Fibroblast of skin of abdomen (primary cell): ENCODE measurements around the gene MRPL37. TPM values are rescaled to one million over a fixed set of nuclear protein-coding genes. Genes with fewer than 3 reads are reported as not detected.
"Not testable (repeated sequence)": the region's sequence is repeated elsewhere in the genome, so short reads cannot be mapped to it uniquely, and the experiment has no call there.

ENCODE experiments used
- DNase-seq: peaks from one replicate; pipeline ENCODE4 v3.0.0-alpha.2; 2013
- polyA plus RNA-seq, 2 experiments: library from polyadenylated mRNA; unstranded; fragments of 120-200 nt; gene quantifications; one replicate each; pipeline ENCODE4 v1.2.1, GENCODE V29; 2013; ENCODE audit not compliant: insufficient read length in 2 of 2

The MRPL37 gene
- 111 TPM for polyA plus RNA-seq (2013, experiment 1 of 2; ENCODE audit: insufficient read length)
- 109 TPM for polyA plus RNA-seq (2013, experiment 2 of 2; ENCODE audit: insufficient read length)

DNA sequence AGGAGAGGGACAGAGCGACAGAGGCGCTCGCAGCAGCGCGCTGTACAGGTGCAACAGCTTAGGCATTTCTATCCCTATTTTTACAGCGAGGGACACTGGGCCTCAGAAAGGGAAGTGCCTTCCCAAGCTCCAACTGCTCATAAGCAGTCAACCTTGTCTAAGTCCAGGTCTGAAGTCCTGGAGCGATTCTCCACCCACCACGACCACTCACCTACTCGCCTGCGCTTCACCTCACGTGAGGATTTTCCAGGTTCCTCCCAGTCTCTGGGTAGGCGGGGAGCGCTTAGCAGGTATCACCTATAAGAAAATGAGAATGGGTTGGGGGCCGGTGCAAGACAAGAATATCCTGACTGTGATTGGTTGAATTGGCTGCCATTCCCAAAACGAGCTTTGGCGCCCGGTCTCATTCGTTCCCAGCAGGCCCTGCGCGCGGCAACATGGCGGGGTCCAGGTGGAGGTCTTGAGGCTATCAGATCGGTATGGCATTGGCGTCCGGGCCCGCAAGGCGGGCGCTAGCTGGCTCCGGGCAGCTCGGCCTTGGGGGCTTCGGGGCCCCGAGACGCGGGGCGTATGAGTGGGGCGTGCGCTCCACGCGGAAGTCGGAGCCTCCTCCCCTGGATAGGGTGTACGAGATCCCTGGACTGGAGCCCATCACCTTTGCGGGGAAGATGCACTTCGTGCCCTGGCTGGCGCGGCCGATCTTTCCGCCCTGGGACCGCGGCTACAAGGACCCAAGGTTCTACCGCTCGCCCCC, at the start of gene MRPL37, which contains the start of gene CYB5RL:
Gene MRPL37, plus strand, starts transcription at position 403 of the 754 bp plus-strand sequence. Its CDS starts 77 bp downstream, at position 480.
Gene CYB5RL, minus strand, starts transcription at position 266 of the 754 bp plus-strand sequence. CDS start 4,414 bp downstream, outside the sequence.
- DNase-seq, result peak; percentile 96

DNA sequence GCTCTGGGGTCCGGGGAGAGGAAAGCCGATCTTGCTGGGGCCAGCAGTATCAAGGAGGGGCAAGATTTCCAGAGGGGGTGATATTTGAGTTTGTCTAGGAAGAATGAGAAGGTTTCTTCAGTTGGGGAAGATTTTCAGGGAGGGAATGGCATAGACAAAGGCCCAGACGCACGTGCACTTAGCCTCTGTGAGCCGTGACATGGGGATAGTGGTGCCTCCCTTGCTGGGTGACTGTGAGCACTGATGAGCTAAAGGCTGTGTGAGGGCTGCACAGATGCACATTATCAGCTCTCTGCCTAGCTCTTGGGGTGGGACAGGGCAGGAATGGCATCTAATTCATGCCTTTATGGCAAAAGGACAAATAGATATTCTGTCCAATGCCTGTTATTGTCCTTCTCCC, 49.0 kb upstream of the MRPL37 start:
- no peak for DNase-seq

DNA sequence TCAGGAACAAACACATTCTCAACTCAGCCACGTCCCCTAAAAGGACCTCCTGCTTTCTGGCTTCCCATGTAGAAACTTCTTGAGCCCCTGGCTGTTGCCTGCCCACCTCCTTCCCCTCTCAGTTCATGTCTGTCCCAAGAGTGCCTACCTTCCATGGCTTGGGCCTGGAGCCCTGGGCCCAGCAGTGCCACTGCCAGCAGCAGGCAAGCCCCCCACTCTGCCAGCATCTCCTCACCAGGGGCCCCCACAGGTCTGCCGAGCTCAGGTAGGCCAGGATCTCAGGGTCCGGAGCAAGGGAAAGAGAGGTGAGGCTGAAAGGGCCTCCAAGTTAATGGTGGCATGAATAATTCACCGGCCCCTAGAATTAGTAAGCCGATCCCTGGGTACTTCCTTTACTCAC, 47.3 kb upstream of the MRPL37 start, which contains the start of gene CDCP2:
Gene CDCP2, minus strand, starts transcription at position 305 of the 400 bp plus-strand sequence. Its CDS starts 78 bp downstream, at position 227.
- DNase-seq, result no peak

DNA sequence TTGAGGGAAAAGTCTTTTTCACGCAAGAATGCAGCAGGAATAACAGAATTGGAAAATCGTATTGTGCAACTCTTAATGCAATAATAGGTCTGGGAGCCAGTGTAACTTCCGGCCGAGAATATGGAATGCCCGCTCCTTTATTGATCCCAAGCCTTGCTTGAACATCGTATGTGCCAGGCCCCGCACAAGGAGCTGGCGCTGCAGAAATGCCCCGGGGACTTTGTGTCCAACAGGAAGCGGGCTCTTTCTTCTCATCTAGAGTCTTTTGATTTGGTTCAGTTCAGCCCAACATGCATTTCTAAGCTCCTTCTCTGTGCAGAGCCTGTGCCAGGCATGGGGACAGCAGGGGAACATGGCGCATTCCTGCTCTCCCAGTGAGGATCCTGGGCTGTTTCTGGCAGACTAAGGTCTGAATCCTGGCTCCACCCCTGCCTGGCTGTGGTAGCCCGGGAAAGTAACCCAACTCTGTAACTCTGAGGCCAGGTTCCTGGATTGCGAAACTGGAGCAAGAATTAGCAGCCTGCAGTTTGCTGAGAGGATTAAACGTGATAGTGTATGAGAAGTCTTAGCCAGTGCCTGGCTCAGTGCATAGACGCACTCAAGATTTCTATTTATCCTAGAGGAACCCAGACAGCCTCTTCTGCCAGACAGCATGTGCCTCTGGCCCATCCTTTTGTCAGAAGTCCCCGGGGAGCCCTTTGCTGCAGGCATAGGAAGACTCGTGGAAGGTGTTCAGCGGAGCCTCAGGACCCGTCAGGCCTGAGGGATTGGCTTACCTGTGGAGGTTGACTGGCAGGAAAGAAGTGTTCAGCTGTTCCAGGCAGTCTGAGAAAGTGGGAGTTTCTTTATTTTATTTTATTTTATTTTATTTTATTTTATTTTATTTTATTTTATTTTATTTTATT, 46.2 kb upstream of the MRPL37 start:
- DNase-seq, result peak; percentile 74

DNA sequence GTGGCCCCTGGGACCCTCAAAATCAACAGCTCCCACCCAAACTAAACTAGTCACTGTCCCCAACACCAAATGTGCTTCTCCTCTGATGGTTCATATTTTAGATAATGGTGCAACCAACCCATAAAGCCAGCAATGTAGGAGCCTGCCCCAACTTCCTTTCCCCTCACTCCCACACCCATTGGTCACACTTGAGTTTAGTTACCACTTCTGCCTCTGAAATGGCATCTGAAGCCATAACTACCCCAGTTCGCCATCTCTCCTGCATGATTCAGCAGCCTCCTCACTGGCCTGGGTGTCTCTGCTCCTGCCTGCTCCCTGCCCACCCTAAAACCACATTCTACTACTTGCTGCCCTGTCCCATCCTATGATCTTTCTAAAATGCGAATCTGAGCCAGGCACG, 43.8 kb upstream of the MRPL37 start:
- no peak for DNase-seq

DNA sequence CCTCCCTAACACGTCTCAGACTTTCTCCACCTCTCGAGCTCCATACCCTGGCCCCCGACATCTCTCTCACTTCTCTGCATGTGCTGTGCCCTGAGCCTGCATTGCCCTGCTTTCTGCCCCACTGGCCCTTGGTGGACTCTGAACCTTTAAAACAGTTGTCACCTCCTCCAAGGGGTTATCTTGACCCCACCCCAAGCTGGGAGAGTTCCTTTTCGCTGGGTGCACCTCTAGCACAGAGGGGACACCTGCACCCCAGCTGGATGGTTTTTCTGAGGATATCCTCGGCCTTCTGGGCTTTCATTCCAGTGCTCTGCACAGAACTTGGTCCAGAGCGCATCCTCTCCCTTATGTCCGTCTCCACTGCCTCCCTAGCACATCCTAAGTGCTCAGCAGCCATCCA, 43.0 kb upstream of the MRPL37 start:
- no peak for DNase-seq

DNA sequence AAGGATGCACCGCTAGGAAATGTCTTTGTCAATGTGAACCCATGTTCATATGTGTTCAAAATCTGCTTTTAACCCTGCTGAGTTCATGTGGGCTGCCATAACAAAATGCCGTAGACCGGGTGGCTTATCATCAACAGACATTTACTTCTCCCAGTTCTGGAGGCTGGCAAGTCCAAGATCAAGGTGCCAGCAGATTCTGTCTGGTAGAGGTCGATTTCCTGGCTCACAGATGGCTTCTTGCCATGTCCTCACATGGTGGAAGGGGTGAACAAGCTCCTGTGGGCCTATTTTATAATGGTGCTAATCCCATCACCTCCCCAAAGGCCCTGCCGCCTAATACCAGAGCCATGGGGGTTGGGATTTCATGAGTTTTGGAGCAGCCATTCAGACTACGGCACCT, 42.6 kb upstream of the MRPL37 start:
- no peak for DNase-seq

DNA sequence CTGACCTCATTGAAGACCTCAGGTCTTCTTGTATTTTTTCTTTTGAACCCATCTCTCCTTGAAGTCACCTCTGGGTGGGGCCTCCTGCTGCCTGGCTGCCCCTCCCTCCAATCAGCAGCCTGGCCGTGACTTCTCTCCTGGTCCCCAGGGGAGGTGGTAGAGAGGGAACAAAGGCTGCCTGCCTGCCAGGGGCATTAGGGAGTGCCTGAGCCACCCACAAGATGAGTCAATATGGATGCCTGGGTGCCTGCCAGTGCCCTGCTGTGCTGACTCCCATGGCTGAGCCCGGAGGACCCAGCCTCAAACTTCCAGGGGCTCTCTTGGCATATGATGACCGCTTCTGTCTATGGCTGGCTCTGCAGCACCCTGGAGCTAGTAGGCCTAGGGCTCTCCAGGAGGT, 41.9 kb upstream of the MRPL37 start:
- DNase-seq, result no peak

DNA sequence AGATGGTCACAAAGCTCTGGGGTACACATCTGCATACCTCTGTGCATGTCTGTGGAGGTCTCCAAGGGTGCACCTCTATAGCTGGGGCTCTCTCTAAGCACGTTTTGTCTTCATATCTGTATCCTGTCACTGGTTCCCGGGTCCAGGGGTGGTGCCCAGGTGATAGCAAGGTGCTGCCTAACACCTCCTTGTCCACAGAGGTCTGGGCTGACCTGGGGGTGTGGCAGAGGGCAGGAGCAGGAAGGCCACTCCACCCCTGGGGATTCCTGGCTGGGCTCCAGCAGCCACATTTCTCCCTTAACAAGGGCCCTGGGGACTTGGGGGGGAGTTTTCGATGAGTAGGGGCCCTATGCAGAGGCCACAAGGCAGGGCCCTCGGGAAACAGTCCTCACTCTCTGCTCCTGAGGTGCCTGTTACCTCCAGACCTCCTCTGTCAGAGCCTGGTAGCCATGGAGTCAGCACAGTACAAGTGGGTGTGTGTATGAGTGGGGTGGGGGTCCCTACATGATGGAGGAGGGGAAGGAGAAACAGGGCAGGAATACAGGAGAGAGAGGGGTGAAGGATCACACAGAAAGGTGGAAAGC, 40.1 kb upstream of the MRPL37 start:
- no peak for DNase-seq

DNA sequence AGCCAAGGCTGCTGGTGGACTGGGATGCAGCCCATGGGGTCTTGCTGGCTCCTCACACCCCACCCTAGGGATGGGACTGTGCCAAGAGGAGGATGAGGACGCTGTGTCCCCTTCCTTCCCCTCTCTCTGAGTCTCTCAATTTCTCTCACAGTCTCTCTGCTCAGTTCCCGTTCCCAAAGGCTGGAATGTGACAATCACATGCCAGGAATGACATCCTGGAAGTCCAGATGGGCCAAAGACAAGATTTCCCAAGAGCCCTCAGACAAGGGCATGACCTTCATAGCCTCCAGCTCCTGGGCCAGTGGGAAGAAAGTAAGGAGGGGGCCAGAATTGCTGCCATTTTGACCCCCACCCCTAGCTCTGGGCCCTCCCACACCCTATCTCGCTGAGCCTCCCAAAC, 39.6 kb upstream of the MRPL37 start:
- peak; percentile 10 for DNase-seq

DNA sequence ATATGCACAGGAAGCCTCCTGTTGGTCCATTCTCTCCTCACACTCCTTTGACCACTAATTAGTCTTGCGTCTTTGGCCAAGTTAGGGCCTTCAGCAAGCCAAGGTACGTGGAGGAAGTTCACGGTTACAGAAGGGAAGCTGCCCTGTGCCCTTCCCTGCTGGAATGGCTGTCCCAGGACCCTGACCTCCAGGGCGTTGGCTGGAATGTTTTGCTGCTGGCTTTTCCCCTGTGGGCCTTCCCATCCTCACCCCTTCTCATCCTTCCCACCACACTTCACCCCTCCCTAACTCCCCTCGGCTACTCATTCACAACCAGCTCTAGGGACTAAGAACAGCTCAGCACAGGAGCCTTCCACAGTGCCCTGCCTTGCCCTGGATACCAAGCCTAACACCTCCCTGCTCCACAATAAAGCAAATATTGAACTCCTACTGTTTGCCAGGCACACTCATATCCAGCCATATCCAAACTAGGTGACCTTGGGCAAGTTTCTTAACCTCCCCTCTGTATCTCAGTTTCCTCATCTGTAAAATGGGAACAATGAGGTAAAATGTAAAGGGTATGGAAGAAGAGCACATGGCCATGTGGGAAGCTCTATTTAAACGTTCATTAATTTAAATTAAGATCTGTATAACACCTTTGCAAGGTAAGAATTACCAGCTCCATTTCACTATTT, 38.3 kb upstream of the MRPL37 start:
- DNase-seq, result no peak

DNA sequence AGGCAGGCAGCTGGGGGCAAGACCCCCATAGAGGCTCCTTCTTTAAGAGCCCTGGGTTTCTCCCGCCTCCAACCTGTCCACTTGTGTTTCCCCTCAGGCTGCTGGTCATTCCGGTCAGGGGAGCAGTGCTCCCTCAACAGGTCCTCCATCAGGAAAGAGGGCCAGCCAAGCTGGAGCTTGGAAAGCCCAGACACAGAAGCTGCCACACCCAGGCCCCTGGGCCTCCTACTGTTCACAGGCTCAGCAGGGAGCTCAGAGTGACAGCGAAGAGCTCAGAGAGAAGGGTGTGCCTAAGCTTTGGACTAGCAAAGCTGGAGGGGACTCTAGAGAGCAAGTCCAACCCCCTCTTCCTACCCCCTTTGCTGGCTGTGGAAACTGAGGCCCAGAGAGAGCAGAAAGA, 36.9 kb upstream of the MRPL37 start:
- DNase-seq, result no peak

DNA sequence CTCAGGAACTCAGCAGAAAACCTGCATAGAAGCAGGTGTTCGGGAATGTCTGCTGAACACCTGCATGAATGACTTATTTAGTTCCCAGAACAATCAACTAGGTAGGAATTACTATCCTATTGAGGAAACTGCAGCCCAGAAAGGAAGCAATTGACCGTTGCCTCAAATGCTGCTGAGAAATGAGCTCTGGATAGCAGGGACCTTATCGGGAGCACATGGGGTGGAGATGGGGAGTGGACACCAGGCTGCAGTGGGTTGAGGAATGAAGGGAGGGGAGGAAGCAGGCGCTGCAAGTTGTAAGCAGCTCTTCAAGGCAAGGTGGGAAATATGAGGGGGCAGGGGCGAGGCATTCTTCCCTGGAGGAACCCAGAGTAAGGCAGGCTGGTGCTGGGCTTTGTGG, 36.4 kb upstream of the MRPL37 start:
- DNase-seq, result no peak

DNA sequence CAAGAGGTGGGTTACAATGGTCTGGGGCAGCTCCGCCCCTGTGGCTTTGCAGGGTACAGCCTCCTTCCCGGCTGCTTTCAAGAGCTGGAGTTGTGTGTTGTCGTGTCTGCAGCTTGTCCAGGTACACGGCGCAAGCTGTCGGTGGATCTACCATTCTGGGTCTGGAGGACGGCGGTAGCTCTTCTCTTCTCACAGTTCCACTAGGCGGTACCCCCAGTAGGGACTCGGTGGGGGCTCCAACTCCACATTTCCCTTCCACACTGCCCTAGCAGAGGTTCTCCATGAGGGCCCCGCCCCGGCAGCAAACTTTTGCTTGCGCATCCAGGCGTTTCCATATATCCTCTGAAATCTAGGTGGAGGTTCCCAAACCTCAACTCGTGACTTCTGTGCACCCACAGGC, 34.8 kb upstream of the MRPL37 start:
- DNase-seq, result no peak

DNA sequence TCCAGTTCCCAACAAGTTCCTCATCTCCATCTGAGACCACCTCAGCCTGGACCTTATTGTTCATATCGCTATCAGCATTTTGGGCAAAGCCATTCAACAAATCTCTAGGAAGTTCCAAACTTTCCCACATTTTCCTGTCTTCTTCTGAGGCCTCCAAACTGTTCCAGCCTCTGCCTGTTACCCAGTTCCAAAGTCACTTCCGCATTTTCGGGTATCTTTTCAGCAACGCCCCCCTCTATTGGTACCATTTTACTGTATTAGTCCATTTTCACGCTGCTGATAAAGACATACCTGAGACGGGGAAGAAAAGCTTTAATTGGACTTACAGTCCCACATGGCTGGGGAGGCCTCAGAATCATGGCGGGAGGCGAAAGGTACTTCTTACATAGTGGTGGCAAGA, 33.6 kb upstream of the MRPL37 start:
- DNase-seq, result not testable (repeated sequence)

DNA sequence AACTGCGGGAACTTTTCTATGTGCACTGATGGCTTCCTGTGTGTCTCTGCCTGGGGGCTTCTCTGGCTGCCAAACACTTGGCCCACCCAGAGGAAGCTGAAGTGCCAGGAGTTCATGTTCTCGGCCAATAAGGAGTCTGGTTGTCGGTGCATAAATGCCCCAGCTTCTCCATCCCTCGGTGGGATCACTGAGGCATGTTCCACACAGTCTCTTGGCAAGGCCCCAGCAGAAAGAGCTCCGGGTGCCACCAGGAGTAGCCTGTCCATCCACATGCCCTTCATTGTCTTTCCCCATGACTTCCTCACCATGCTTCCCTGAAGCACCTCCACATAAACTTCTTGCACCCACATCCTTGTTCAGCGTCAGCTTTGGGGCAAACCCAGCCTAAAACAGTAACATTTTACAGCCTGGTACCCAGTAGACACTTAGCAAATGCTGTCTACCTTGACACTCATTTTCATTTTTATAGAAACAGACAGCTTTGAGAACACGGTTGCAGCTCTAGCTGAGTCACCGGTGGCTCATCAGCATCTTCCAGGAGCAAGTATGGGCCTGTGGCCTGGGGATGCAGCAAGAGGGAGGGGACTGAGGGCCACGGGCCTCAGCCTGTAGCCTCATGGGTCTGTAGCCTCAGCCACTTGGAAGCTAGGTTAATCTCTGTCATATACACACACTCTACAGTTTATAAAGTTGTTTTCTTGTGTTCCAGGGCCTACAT, 32.4 kb upstream of the MRPL37 start:
- DNase-seq, result peak; percentile 65

DNA sequence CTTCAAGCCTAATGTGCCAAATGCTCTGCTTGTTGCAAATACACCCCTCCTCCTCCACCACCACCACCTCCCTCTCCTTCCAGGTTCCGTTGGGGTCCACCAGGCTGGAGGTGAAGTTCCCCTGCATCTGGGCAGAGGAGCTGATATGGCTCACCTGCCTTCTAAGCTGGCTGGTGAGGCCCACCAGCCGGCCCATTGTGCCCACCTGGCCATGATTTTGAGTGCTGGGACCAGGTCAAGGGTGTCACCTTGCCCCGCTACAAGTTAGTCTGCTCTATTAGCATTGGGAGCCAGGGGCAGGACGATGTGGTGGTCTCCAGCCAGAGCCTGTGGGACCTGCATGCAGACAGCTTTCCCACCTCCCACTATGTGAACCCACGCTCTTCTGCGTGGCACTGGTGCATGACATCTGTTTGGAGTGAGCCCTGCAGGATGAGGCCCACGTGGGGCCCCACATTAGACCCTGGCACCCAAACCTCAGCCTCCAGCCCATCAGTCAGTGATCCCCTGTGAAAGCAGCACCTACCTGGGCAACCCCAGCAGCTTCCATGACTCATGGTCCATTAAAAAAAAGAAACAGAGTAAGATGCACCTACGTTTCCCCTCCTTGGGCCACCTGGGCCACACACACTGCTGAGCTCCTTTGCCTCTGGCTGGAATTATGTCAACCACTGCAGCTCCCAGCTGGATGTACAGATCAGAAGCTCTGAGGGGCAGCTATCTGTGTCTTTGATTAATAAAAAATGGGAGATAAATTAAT, 31.6 kb upstream of the MRPL37 start:
- no peak for DNase-seq

DNA sequence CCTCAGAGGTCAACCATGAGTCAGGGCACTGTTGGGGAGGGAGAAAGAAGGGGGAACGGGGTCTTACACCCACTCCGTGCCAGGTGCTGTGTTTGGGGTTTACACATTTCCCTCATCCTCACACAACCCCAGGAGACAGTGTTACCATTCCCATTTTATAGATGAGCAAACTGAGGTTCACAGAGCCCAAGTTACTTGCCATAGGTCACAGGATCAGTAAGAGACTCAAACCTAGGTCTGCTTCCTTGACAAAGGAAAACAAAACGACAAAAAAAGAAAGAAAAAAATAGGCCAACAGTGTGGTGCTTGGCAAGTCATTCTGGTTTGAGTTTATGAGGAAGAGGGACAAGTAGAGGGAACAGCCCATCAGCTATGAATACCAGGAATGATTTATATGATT, 30.9 kb upstream of the MRPL37 start:
- DNase-seq, result no peak

DNA sequence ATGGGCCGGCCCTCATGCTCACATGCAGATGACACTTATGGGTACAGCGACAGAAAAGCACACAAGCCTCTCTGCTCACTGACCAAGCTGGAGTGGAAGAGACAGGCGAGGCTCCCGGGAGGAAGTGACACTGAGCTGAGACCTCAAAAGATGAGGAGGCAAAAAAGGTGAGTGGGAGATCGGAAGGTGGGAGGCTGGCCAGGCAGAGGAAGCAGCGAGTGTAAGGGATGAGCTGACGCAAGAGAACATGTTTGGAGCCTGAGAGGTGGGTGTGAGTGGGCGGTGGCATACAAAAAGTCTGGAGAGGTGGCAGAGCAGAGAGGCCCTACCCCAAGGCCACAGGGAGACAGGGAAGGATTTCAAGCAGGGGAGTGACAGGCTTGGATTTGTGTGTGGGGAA, 29.0 kb upstream of the MRPL37 start:
- DNase-seq, result no peak

DNA sequence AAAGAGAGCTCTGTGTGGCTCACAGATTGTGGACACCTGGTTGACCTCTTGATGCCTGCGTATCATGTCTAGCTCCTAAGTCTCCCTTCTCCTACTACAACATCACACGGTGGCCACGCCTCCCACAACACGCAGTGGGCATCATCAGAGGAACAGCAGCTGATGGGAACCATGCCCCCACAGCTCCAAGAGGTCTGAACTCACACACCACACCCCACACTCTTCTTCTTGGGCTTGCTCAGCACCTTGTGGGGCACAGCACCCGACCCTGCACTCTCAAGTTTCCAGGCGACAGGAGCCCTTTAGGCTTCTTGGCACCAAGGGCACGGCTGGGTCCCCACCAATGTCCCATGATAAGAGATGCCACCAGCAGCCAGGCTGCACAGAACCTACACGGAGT, 28.4 kb upstream of the MRPL37 start:
- no peak for DNase-seq
